Activated CD4-positive, alpha-beta T cell treated with anti-CD3 and anti-CD28 coated beads, Interleukin-2, amount 50 U/mL, for 24 hours (primary cell): ENCODE results near the gene WDR70.
"Not testable (repeated sequence)": the region's sequence is repeated elsewhere in the genome, so short reads cannot be mapped to it uniquely, and the experiment has no call there.

Experiments used
- DNase-seq, 2 donors: peaks; one replicate each; pipeline ENCODE4 v3.0.0-alpha.2; 2020; ENCODE audit warnings: low read depth in 1 of 2, low spot score in 1 of 2

The WDR70 gene

DNA sequence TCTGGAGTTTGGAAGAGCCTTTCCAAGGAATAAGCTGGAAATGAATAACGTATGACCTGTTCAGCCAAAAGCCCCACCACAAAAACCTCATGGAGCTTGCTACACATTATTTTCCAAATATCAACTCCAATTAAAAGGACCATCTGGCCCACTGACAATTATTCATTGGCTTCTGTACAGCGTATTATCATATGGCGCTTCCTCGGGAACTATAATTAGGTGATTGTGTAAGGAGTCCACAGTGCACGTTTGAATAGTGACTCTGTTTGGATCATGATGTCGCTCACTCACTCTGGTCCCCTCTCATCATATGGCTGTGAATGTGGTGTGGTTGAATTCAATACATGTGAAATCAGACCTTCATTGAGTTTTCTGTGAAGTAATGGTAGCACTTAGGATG lies 408.6 kb downstream of the WDR70 start:
- DNase-seq, result no peak

DNA sequence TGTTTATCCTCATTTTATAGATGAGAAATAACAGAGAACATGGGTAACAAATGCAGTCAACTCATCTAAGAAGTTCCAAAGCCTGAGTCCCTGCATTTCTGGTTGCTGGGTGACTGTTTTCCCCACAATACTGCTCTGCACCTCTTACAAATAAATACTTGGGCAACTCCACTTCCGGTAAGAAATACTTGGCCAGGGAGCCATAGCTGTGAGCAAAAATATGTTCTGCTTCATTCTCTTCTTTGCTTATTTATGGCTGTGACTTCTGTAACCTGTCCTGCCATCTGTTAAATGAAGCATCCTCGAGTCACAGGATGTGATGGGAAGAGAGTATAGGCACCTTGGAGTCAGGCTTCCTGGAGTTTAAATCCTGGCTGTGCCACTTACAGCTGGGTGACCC lies 410.9 kb downstream of the WDR70 start:
- DNase-seq, result no peak

DNA sequence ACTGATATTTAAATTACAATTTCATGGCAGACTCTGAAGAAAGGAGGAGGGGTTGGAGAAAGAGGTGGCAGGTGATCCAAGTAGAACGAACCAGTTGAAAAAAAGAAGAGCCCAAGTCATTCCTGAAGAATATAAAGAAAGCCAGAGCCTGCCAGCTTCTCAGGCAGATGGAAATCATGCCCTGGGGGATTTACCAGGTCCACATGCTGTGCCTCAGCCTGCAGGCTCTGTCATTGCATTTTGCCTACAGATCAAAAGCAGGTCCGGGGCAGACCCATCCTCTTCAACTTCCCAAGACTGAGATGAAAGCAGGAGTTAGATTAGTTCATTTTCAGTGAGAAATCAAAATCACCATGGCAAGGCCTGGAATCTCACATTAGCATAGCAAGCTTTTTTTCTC lies 412.2 kb downstream of the WDR70 start:
- DNase-seq, result no peak

DNA sequence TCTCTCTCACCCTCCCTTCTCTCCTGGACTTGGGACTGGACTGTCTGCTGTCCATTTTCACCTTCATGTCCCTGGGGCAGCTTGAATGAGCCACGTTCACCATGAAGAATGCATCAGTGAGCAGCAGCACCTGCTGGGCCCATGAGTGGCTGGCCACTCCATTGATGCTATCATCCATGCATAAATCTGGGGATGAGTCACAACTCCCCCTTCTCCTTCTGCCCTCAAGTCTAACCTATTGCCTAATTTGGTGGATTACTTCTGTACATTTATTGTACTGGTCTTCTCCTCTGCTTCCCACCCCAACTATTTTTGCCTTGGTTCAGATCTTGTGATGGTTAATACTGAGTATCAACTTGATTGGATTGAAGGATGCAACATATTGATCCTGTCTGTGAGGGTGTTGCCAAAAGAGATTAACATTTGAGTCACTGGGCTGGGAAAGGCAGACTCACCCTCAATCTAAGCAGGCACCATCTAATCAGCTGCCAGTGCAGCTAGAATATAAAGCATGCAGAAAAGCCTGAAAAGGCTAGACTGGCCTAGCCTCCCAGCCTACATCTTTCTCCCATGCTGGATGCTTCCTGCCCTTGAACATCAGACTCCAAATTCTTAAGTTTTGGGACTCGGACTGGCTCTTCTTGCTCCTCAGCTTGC lies 414.0 kb downstream of the WDR70 start:
- DNase-seq, result no peak

DNA sequence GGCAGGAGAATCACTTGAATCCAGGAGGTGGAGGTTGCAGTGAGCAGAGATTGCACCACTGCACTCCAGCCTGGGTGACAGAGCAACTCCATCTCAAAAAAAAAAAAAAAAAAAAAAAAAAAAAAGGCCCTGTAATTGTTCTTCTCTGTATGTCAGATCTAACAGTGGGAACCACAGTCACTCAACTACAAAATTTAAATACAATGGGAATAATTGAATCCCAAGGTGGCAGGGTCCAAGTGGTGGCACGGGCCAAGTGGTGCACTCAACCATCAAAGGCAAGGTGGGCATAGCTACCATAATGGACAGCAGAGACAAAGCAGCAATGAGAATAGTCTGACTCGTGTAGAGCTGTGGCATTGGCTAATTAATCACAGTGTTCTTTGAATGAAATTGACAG lies 416.2 kb downstream of the WDR70 start:
- DNase-seq, result not testable (repeated sequence)

DNA sequence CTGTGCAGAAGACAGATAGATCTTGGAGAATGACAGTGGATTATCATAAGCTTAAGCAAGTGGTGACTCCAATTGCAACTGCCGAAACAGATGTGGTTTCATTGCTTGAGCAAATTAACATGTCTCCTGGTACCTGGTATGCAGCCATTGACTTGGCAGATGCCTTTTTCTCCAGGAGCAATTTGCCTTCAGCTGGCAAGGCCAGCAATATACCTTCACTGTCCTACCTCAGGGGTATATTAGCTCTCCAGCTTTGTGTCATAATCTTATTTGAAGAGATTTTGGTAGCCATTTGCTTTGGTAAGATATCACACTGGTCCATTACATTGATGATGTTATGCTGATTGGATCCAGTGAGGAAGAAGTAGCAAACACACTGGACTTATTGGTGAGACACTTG lies 417.3 kb downstream of the WDR70 start:
- not testable (repeated sequence) for DNase-seq

DNA sequence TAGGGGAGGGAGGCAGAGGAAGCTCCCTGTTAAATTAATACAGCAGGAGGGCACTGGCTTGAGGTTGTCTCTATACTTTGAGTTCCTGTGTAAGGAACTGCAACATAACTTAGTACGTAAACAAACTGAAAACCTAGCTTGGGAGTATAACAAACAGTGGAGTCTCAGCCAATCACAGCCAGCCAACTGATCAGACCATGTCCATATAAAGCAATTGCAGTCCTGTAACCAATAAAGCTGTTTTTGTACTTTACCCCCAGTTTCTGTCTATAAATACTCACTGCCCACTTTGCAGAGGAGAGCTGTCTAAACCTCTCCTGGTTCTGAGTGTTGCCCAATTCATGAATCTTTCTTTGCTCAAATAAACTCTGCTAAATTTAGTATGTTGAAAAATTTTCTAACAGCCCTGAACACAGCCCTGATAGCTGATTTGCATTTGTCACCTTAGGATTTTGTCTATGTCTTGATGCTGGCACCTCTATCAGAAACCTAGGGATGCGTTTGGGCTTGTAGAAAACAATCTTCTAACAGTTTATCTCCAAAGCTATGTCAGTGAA lies 420.8 kb downstream of the WDR70 start:
- DNase-seq, result no peak

DNA sequence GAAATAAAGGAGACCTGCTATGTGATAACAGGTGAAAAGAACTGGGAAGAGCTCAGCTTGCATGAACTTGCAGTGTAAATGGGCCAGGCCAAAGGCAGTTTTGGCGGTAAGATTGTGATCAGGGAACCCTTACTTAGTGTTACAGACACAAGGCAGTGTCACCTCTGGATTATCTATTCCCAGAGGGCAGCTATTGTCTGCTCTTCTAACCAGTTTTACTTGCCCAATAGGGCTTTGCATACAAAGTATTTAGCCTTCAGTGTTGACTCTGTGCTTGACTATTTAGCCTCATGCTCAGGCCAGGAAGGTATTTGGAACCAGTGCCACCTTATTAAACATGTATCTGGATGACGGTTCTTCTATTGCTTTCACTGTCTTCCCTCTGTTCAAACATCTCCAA lies 422.4 kb downstream of the WDR70 start:
- no peak for DNase-seq
